ENCODE results near the gene USP22. TPM values are rescaled to one million over a fixed set of nuclear protein-coding genes. Genes with fewer than 3 reads are reported as not detected.

USP22 gene
- total and polyA plus RNA-seq, 4 donors, result 21.5 to 168 (median 86.2) TPM

- Histone ChIP-seq H3K36me3 (ENCODE audit: control insufficient read depth in 1 of 2, insufficient read depth in 2 of 2, low read length in 1 of 2) (no peaks in the 10 kb centered on the region), H3K4me1 (ENCODE audit: control insufficient read depth in 1 of 2, insufficient read depth in 2 of 2, low read length in 2 of 2) (no peaks in the 10 kb centered on the region), H3K4me3 (ENCODE audit: low read length in 2 of 2) (no peak overlapping the region), H3K27ac (ENCODE audit: low read depth in 1 of 2, low read length in 2 of 2) (no peak overlapping the region), H3K27me3 (ENCODE audit: control insufficient read depth in 1 of 2, insufficient read depth in 2 of 2, low read length in 1 of 2) (no peaks in the 10 kb centered on the region), H3K9me3 (ENCODE audit: control insufficient read depth, low read length) (no peaks in the 10 kb centered on the region)
- intact Hi-C loops (cut with DNase I), result loop anchor here in 1 of 2 donors (10.0 kb wide), 2 partner anchors 81 to 181 kb away; no protein-coding TSS in a partner anchor
- WGBS, 2 donors, result 77% methylated on average over 12 of the region's 12 CpGs
- no peak for DNase-seq
- no peak for ATAC-seq (ENCODE audit: low FRiP score)
Observed at GRCh38 chr17:20995873-20996723, 46.7 kb downstream of the USP22 start.

DNA sequence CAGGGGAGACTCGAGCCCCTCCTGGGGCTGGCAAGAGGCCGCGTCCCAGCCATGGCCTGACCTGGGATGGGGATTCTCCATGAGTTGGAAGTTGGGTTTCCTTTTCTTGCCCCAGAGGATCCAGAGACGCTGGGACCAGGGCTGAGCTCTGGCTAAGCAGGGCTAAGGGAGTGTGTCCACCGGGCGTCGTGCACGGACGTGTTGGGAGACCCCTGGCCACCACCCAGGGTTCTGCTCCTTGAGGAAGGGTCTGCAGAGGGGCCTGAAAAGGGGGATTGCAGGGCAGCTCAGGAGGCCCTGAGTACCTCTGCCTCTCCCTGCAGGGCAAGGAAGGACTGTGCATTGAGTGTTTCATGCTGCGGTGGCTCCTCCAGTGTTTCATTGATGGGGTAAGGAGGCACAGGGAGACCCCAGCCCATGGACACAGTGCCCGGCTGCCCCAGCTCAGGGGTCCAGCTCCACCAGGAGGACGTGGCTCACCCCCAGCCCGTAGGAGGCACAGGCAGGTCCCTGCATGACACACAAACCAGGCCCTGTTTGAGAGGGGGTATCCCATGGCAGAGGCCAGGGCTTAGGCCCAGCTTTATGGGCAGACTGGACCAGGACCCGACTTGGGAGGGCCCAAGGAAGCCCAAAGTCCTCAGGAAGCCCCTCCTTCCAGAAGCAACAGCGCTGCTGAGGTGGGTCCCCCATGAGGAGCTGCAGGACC lies 47.5 kb downstream of the USP22 start:
- no peaks in the 10 kb centered on the region for H3K36me3 ChIP-seq (ENCODE audit: control insufficient read depth in 1 of 2, insufficient read depth in 2 of 2, low read length in 1 of 2)
- no peak overlapping the region for H3K27ac ChIP-seq (ENCODE audit: low read depth in 1 of 2, low read length in 2 of 2)
- H3K9me3 ChIP-seq (ENCODE audit: control insufficient read depth, low read length), result no peaks in the 10 kb centered on the region
- DNase-seq (peak in 1 of 2 donors; percentile 62), ATAC-seq (ENCODE audit: low FRiP score) (no peak)
- 88% methylated on average over 12 to 15 of the region's 15 CpGs for WGBS, 2 donors
- no peaks in the 10 kb centered on the region for H3K4me1 ChIP-seq (ENCODE audit: control insufficient read depth in 1 of 2, insufficient read depth in 2 of 2, low read length in 2 of 2)
- H3K27me3 ChIP-seq (ENCODE audit: control insufficient read depth in 1 of 2, insufficient read depth in 2 of 2, low read length in 1 of 2), result no peaks in the 10 kb centered on the region
- intact Hi-C loops (cut with DNase I), result loop anchor here in 1 of 2 donors (10.0 kb wide), 2 partner anchors 81 to 181 kb away; no protein-coding TSS in a partner anchor
- H3K4me3 ChIP-seq (ENCODE audit: low read length in 2 of 2), result no peak overlapping the region

GRCh38 chr17:20994779-20995149 lies 48.0 kb downstream of the USP22 start:
- DNase-seq, result no peak
- no peaks in the 10 kb centered on the region for H3K4me1 ChIP-seq (ENCODE audit: control insufficient read depth in 1 of 2, insufficient read depth in 2 of 2, low read length in 2 of 2)

GRCh38 chr17:20993863-20994778 lies 48.7 kb downstream of the USP22 start:
- Histone ChIP-seq H3K27ac (ENCODE audit: low read depth in 1 of 2, low read length in 2 of 2) (no peak overlapping the region), H3K9me3 (ENCODE audit: control insufficient read depth, low read length) (no peaks in the 10 kb centered on the region), H3K27me3 (ENCODE audit: control insufficient read depth in 1 of 2, insufficient read depth in 2 of 2, low read length in 1 of 2) (no peaks in the 10 kb centered on the region), H3K4me3 (ENCODE audit: low read length in 2 of 2) (no peak overlapping the region), H3K4me1 (ENCODE audit: control insufficient read depth in 1 of 2, insufficient read depth in 2 of 2, low read length in 2 of 2) (no peaks in the 10 kb centered on the region), H3K36me3 (ENCODE audit: control insufficient read depth in 1 of 2, insufficient read depth in 2 of 2, low read length in 1 of 2) (no peaks in the 10 kb centered on the region)
- 92% methylated on average over 18 of the region's 18 CpGs for WGBS, 2 donors
- ATAC-seq (ENCODE audit: low FRiP score) (no peak), DNase-seq (peak in 1 of 2 donors; percentile 79)
- intact Hi-C loops (cut with DNase I), result loop anchor here (5.0 to 10.0 kb wide), 4 partner anchors 79 to 192 kb away; no protein-coding TSS in a partner anchor

More at GRCh38 chr17:20994779-20995149, 48.0 kb downstream of the USP22 start:
- Histone ChIP-seq H3K36me3 (ENCODE audit: control insufficient read depth in 1 of 2, insufficient read depth in 2 of 2, low read length in 1 of 2) (no peaks in the 10 kb centered on the region), H3K4me3 (ENCODE audit: low read length in 2 of 2) (no peak overlapping the region), H3K9me3 (ENCODE audit: control insufficient read depth, low read length) (no peaks in the 10 kb centered on the region), H3K27ac (ENCODE audit: low read depth in 1 of 2, low read length in 2 of 2) (no peak overlapping the region), H3K27me3 (ENCODE audit: control insufficient read depth in 1 of 2, insufficient read depth in 2 of 2, low read length in 1 of 2) (no peaks in the 10 kb centered on the region)
- no peak for ATAC-seq (ENCODE audit: low FRiP score)
- WGBS, 2 donors, result 88% methylated on average over 6 of the region's 6 CpGs
- intact Hi-C loops (cut with DNase I), result loop anchor here (5.0 to 10.0 kb wide), 4 partner anchors 80 to 192 kb away; no protein-coding TSS in a partner anchor

GRCh38 chr17:20992987-20993862 lies 49.6 kb downstream of the USP22 start:
- 62 to 63% methylated on average over 17 of the region's 17 CpGs for WGBS, 2 donors
- intact Hi-C loops (cut with DNase I), result loop anchor here (5.0 to 10.0 kb wide), 4 partner anchors 78 to 191 kb away; no protein-coding TSS in a partner anchor
- DNase-seq (peak; percentile 72 to 82), ATAC-seq (ENCODE audit: low FRiP score) (peak; percentile 81)
- Histone ChIP-seq H3K4me1 (ENCODE audit: control insufficient read depth in 1 of 2, insufficient read depth in 2 of 2, low read length in 2 of 2) (no peaks in the 10 kb centered on the region), H3K27ac (ENCODE audit: low read depth in 1 of 2, low read length in 2 of 2) (no peak overlapping the region), H3K27me3 (ENCODE audit: control insufficient read depth in 1 of 2, insufficient read depth in 2 of 2, low read length in 1 of 2) (no peaks in the 10 kb centered on the region), H3K36me3 (ENCODE audit: control insufficient read depth in 1 of 2, insufficient read depth in 2 of 2, low read length in 1 of 2) (no peaks in the 10 kb centered on the region), H3K4me3 (ENCODE audit: low read length in 2 of 2) (no peak overlapping the region), H3K9me3 (ENCODE audit: control insufficient read depth, low read length) (no peaks in the 10 kb centered on the region)

GRCh38 chr17:20992416-20992815 lies 50.4 kb downstream of the USP22 start:
- Histone ChIP-seq H3K36me3 (ENCODE audit: control insufficient read depth in 1 of 2, insufficient read depth in 2 of 2, low read length in 1 of 2) (no peaks in the 10 kb centered on the region), H3K4me1 (ENCODE audit: control insufficient read depth in 1 of 2, insufficient read depth in 2 of 2, low read length in 2 of 2) (no peaks in the 10 kb centered on the region), H3K4me3 (ENCODE audit: low read length in 2 of 2) (no peak overlapping the region), H3K9me3 (ENCODE audit: control insufficient read depth, low read length) (no peaks in the 10 kb centered on the region), H3K27ac (ENCODE audit: low read depth in 1 of 2, low read length in 2 of 2) (no peak overlapping the region), H3K27me3 (ENCODE audit: control insufficient read depth in 1 of 2, insufficient read depth in 2 of 2, low read length in 1 of 2) (no peaks in the 10 kb centered on the region)
- DNase-seq (peak in 1 of 2 donors; percentile 69), ATAC-seq (ENCODE audit: low FRiP score) (no peak)
- intact Hi-C loops (cut with DNase I), result loop anchor here (5.0 to 10.0 kb wide), 4 partner anchors 78 to 190 kb away; no protein-coding TSS in a partner anchor
- 74 to 78% methylated on average over 12 of the region's 12 CpGs for WGBS, 2 donors

DNA sequence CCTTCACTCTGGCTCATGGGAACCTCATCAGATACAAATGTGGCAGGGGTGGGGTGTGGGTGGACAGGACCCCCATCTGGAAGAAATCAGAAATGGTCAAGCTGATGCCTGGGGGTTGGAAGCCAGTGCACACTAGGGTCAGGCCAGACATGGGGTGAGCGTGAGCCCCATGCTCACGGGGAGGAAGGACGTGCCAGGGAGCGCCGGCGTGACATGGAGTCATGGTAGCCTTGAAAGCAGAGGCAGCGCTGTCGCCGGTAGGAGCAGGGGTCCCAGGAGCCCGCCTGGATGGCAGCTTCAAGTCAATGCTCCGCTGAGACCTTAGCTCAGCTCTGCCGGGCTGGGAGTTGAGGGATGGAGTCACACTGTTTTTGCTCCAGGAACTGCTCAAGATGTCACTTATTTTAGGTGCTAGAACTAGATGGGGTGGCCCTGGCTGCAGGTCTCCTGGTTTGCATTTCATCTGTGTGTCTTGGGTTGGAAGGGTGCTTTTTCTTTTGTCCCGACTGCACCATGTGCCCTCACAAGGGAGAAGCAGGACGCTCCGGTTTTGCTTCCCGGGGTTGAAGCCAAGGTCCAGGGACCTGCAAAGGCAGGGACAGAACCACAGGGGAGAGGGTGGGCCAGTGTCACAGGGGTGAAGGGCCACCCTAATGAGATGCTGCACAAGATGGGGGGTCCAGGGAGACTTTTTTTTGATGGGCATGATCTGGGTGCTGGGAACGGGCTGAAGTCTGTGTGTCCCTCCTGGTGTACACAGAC lies 51.4 kb downstream of the USP22 start:
- no peak for ATAC-seq (ENCODE audit: low FRiP score)
- Histone ChIP-seq H3K27me3 (ENCODE audit: control insufficient read depth in 1 of 2, insufficient read depth in 2 of 2, low read length in 1 of 2) (no peaks in the 10 kb centered on the region), H3K4me3 (ENCODE audit: low read length in 2 of 2) (no peak overlapping the region), H3K9me3 (ENCODE audit: control insufficient read depth, low read length) (no peaks in the 10 kb centered on the region), H3K36me3 (ENCODE audit: control insufficient read depth in 1 of 2, insufficient read depth in 2 of 2, low read length in 1 of 2) (no peaks in the 10 kb centered on the region), H3K4me1 (ENCODE audit: control insufficient read depth in 1 of 2, insufficient read depth in 2 of 2, low read length in 2 of 2) (no peaks in the 10 kb centered on the region), H3K27ac (ENCODE audit: low read depth in 1 of 2, low read length in 2 of 2) (no peak overlapping the region)
- intact Hi-C loops (cut with DNase I), result loop anchor here (5.0 to 10.0 kb wide), 4 partner anchors 77 to 189 kb away; no protein-coding TSS in a partner anchor
- DNase-seq, result peak; percentile 50 to 66
- WGBS, 2 donors, result 85 to 93% methylated on average over 17 of the region's 17 CpGs
